K562 (cell line): ENCODE data around the gene SLC25A40. TPM values are rescaled to one million over a fixed set of nuclear protein-coding genes. Genes with fewer than 3 reads are reported as not detected.

Experiments used
- ATAC-seq: fragments of 200-7000 bp; cut with Tn5 transposase; 3 replicates; pipeline ENCODE4 v1.9.1; 2020; ENCODE audit warnings: moderate library complexity
- BruUV-seq: library from RNA; stranded (reverse); fragments of 400-500 nt; replicated peaks from 2 replicates; lab custom pipeline; 2021; lab: Mats Ljungman, UMichigan
- CTCF ChIA-PET: fragments of 300-600 bp; formaldehyde crosslinking; extraction: SDS; loops from one replicate; lab custom pipeline; 2021; ENCODE audit warnings: low intra/inter-chr PET ratio; lab: Yijun Ruan, JAX
- POLR2A ChIA-PET: fragments of 300-600, 350-650 bp; sonication (Branson Sonifier 250); formaldehyde crosslinking; extraction: SDS; loops from one replicate; lab custom pipeline; 2021; ENCODE audit warnings: antibody characterized with exemption, inconsistent platforms; lab: Yijun Ruan, JAX
- DNase-seq, 4 experiments: peaks; one replicate each; pipeline versions ENCODE4 v3.0.0 to v3.0.0-alpha.2; 2011 to 2018; ENCODE audit warnings: low spot score in 3 of 4, mixed read lengths in 3 of 4; ENCODE audit errors: extremely low read depth in 1 of 4
- FAIRE-seq: peaks from 2 replicates; lab custom pipeline; 2011; peaks lifted over from hg19 to GRCh38; lab: Jason Lieb, UNC
- H2AFZ ChIP-seq: 2 replicates; pipeline ENCODE4 v1.6.0; 2011; ENCODE audit warnings: low read depth, low read length, control low read depth, inconsistent platforms
- H3K27ac ChIP-seq: fragments of 200-600 bp; 3 replicates; pipeline ENCODE4 v1.8.0; 2011; ENCODE audit warnings: low read depth, mild to moderate bottlenecking, control low read depth, inconsistent platforms, low read length, moderate library complexity, mixed read lengths; ENCODE audit errors: extremely low read depth
- H3K27me3 ChIP-seq, 2 experiments: fragments of 300-600 bp in 1 of 2; 2 replicates in 1 of 2; 3 replicates in 1 of 2; pipeline versions ENCODE4 v1.6.0 to v1.8.0; 2011; ENCODE audit warnings: inconsistent platforms in 2 of 2, low read length in 2 of 2, mild to moderate bottlenecking in 1 of 2, mixed read lengths in 1 of 2, moderate library complexity in 1 of 2; ENCODE audit not compliant: control insufficient read depth in 2 of 2, insufficient read depth in 2 of 2
- H3K36me3 ChIP-seq: fragments of 300-600 bp; 3 replicates; pipeline ENCODE4 v1.8.0; 2011; ENCODE audit warnings: mild to moderate bottlenecking, low read length, inconsistent platforms; ENCODE audit not compliant: control insufficient read depth, insufficient read depth
- H3K4me1 ChIP-seq, 2 experiments: fragments of 200-600 bp in 1 of 2; replicated peaks in 1 of 2; 2 replicates in 1 of 2; 3 replicates in 1 of 2; pipeline versions ENCODE4 v1.5.1 to v1.8.0; 2011; ENCODE audit warnings: inconsistent platforms in 2 of 2, low read length in 2 of 2, mild to moderate bottlenecking in 1 of 2, mixed read lengths in 1 of 2, moderate library complexity in 1 of 2; ENCODE audit not compliant: control insufficient read depth in 2 of 2, insufficient read depth in 2 of 2
- H3K4me2 ChIP-seq: 2 replicates; pipeline ENCODE4 v1.6.1; 2011; ENCODE audit warnings: low read length, control low read depth, inconsistent platforms, mixed read lengths; ENCODE audit not compliant: insufficient read depth
- H3K4me3 ChIP-seq: fragments of 200-600 bp; sonication (generic), shearing (Covaris generic); 2 replicates; pipeline ENCODE4 v1.5.1; 2016; ENCODE audit warnings: control low read depth, inconsistent platforms
- H3K79me2 ChIP-seq: fragments of 200-600 bp; 3 replicates; pipeline ENCODE4 v1.8.0; 2011; ENCODE audit warnings: low read length, inconsistent platforms; ENCODE audit not compliant: control insufficient read depth, insufficient read depth
- H3K9ac ChIP-seq, 2 experiments: 2 replicates each; pipeline versions ENCODE4 v1.6.0 to v1.6.1; 2011; ENCODE audit warnings: low read depth in 2 of 2, low read length in 2 of 2, control low read depth in 1 of 2, inconsistent platforms in 1 of 2, mild to moderate bottlenecking in 1 of 2, mixed read lengths in 1 of 2; ENCODE audit not compliant: insufficient read depth in 1 of 2
- H3K9me1 ChIP-seq: one replicate; pipeline ENCODE4 v1.6.0; 2011; ENCODE audit warnings: inconsistent platforms, mild to moderate bottlenecking, low read length, moderate library complexity; ENCODE audit not compliant: control insufficient read depth, insufficient read depth
- H3K9me3 ChIP-seq: replicated peaks from 2 replicates; pipeline ENCODE4 v1.5.1; 2011; ENCODE audit warnings: low read depth, low read length, inconsistent platforms; ENCODE audit not compliant: control insufficient read depth, insufficient read depth
- H4K20me1 ChIP-seq: replicated peaks from 2 replicates; pipeline ENCODE4 v1.6.1; 2011; ENCODE audit warnings: low read length, inconsistent platforms, mixed read lengths; ENCODE audit not compliant: control insufficient read depth, insufficient read depth
- AFF4 ChIP-seq: sonication (generic); formaldehyde crosslinking; IDR thresholded peaks from 2 replicates; pipeline ENCODE4 v1.8.0; 2023; ENCODE audit warnings: mild to moderate bottlenecking, missing genetic modification reagents
- CBFA2T3 ChIP-seq: fragments of 450-650 bp; IDR thresholded peaks from 2 replicates; pipeline ENCODE4 v1.6.1; 2017
- CCAR2 ChIP-seq: fragments of 200-400 bp; formaldehyde crosslinking; IDR thresholded peaks from 2 replicates; pipeline ENCODE4 v1.6.1; 2017; ENCODE audit warnings: mild to moderate bottlenecking, low read depth, low read length
- CHAMP1 ChIP-seq: fragments of 450-650 bp; IDR thresholded peaks from 2 replicates; pipeline ENCODE4 v1.6.1; 2016; ENCODE audit warnings: mild to moderate bottlenecking
- ELK3 ChIP-seq: fragments of 450-650 bp; formaldehyde crosslinking; IDR thresholded peaks from 2 replicates; pipeline ENCODE4 v1.4.0; 2020; ENCODE audit warnings: mild to moderate bottlenecking
- HDAC3 ChIP-seq: fragments of 450-650 bp; IDR thresholded peaks from 2 replicates; pipeline ENCODE4 v1.6.1; 2018; ENCODE audit warnings: borderline replicate concordance, mild to moderate bottlenecking, moderate library complexity; ENCODE audit not compliant: partially characterized antibody
- HNRNPLL ChIP-seq: fragments of 200-400 bp; formaldehyde crosslinking; IDR thresholded peaks from 2 replicates; pipeline ENCODE4 v1.6.1; 2017; ENCODE audit warnings: low read length, low read depth, mild to moderate bottlenecking; ENCODE audit not compliant: poor library complexity, severe bottlenecking
- IFI16 ChIP-seq: fragments of 250-450 bp; sonication (Bioruptor Pico); IDR thresholded peaks from 2 replicates; pipeline ENCODE4 v2.1.2; 2022; ENCODE audit warnings: mild to moderate bottlenecking, inconsistent platforms
- MYBL2 ChIP-seq, 2 experiments: fragments of 450-650 bp in 1 of 2; sonication (generic) in 1 of 2; formaldehyde crosslinking in 1 of 2; IDR thresholded peaks; 2 replicates each; pipeline versions ENCODE4 v1.6.1 to v1.8.1; 2017 to 2022; ENCODE audit warnings: borderline replicate concordance in 1 of 2, inconsistent platforms in 1 of 2, low read depth in 1 of 2, mild to moderate bottlenecking in 1 of 2, missing genetic modification reagents in 1 of 2, moderate library complexity in 1 of 2
- NCOA6 ChIP-seq: fragments of 450-650 bp; IDR thresholded peaks from 2 replicates; pipeline ENCODE4 v1.6.1; 2017; ENCODE audit warnings: mild to moderate bottlenecking
- SAFB2 ChIP-seq: fragments of 200-400 bp; formaldehyde crosslinking; IDR thresholded peaks from 2 replicates; pipeline ENCODE4 v1.6.1; 2018; ENCODE audit warnings: borderline replicate concordance, low read length, low read depth, moderate library complexity; ENCODE audit not compliant: severe bottlenecking
- SUPT5H ChIP-seq: fragments of 450-650 bp; IDR thresholded peaks from 2 replicates; pipeline ENCODE4 v1.6.1; 2016
- ZEB2 ChIP-seq: fragments of 450-650 bp; IDR thresholded peaks from 2 replicates; pipeline ENCODE4 v1.6.1; 2016
- ZNF324 ChIP-seq: fragments of 250-450 bp; sonication (Bioruptor Pico); IDR thresholded peaks from 2 replicates; pipeline ENCODE4 v1.4.0; 2020; ENCODE audit warnings: mild to moderate bottlenecking
- WGBS: fragments of 100-300 bp; shearing (Covaris generic); methylation state at CpG from one replicate; pipeline ENCODE4 v1.1.6; 2016; ENCODE audit warnings: low coverage, mixed read lengths; ENCODE audit not compliant: insufficient coverage; ENCODE audit errors: missing lambda C conversion rate; 5-methylcytosine and 5-hydroxymethylcytosine counted together
- in situ Hi-C: fragments of 300-500 bp; cut with MboI; formaldehyde crosslinking; loops from 4 replicates; pipeline ENCODE4 v1.15.0; 2018; ENCODE audit warnings: inconsistent platforms, mixed read lengths
- intact Hi-C: fragments of 100-400 bp; cut with micrococcal nuclease; formaldehyde crosslinking; loops from 2 replicates; pipeline ENCODE4 v1.14.2; 2022
- polyA plus RNA-seq, 8 experiments: library from polyadenylated mRNA; depleted of rRNA in 4 of 8; stranded (reverse) in 5 of 8; unstranded in 3 of 8; fragments of >200 nt; fragmentation: Nextera tagmentation in 2 of 8; fragmentation: Illumina TruSeq in 1 of 8; extraction: Ambion mirVana in 2 of 8; extraction: Trizol in 1 of 8; gene quantifications; 2 replicates each; pipeline versions ENCODE4 v1.2.1 to v1.2.3, GENCODE V29; 2011 to 2014; ENCODE audit warnings: inconsistent platforms in 1 of 8, missing spikeins in 1 of 8
- total RNA-seq, 7 experiments: library from RNA; depleted of rRNA in 6 of 7; stranded (reverse); fragments of >200 nt in 6 of 7; fragmentation: Illumina TruSeq in 2 of 7; extraction: Trizol in 2 of 7; gene quantifications; 2 replicates each; pipeline versions ENCODE4 v1.2.1 to v1.2.3, GENCODE V29; 2011 to 2021; ENCODE audit warnings: low replicate concordance in 1 of 7
- TF ChIP-seq, protein P1 (sequence below), 3 experiments: fragments of 200-800 bp in 1 of 3; sonication (Bioruptor generic) in 1 of 3; sonication (generic) in 1 of 3; formaldehyde crosslinking in 1 of 3; IDR thresholded peaks; 2 replicates each; pipeline versions ENCODE4 v1.6.1 to v1.8.0; 2016 to 2022; ENCODE audit warnings: mild to moderate bottlenecking in 2 of 3, missing compliant biosample characterization in 2 of 3, missing genetic modification characterization in 2 of 3, missing genetic modification reagents in 1 of 3

SLC25A40 gene
- total and polyA plus RNA-seq, 9 of the 15 experiments (the other 6 are each of a cell fraction or from before 2014, with no cell fraction given): 6.7 to 44.0 (median 26.5) TPM

GRCh38 chr7:87810726-87811125 is 65.4 kb downstream of the SLC25A40 start:
- no peak overlapping the region for H3K27ac ChIP-seq
- CTCF ChIA-PET: no interaction called here
- no peak overlapping the region for H3K4me3 ChIP-seq
- no peak overlapping the region for H3K9ac ChIP-seq
- no peaks in the 10 kb centered on the region for H3K79me2 ChIP-seq
- intact Hi-C loops: no loop called here
- 2% methylated on average over 2 of the region's 2 CpGs for WGBS
- H2AFZ ChIP-seq: no peak overlapping the region
- in situ Hi-C loops: no loop called here
- no peaks in the 10 kb centered on the region for H3K9me1 ChIP-seq
- POLR2A ChIA-PET: no interaction called here
- no peak overlapping the region for H3K4me2 ChIP-seq
- ATAC-seq: no peak
- DNase-seq: no peak
- no TSS peak for BruUV-seq
- no peak for FAIRE-seq
- H3K36me3 ChIP-seq: no peaks in the 10 kb centered on the region
- H3K4me1 ChIP-seq: no peaks in the 10 kb centered on the region
- no peaks in the 10 kb centered on the region for H3K9me3 ChIP-seq
- peaks cover 0 to 9% of the 10 kb centered on the region in 2 experiments; a peak in 2 of 5 replicates for H3K27me3 ChIP-seq
- H4K20me1 ChIP-seq: no peaks in the 10 kb centered on the region
- TF ChIP-seq CHAMP1 (no peak), AFF4 (CRISPR knock-in tag) (no peak), HDAC3 (no peak), MYBL2 (IDR thresholded peaks at IDR 0.05; ENCODE audit: low read depth) (no peak), MYBL2 (CRISPR knock-in tag; IDR thresholded peaks at IDR 0.05; ENCODE audit: borderline replicate concordance) (no peak), CBFA2T3 (no peak), CCAR2 (no peak), SAFB2 (no peak), ZNF324 (CRISPR knock-in tag) (no peak), IFI16 (CRISPR knock-in tag) (no peak), SUPT5H (no peak), HNRNPLL (no peak), NCOA6 (no peak), ELK3 (CRISPR knock-in tag) (no peak), ZEB2 (no peak)
- TF ChIP-seq, protein P1, sequence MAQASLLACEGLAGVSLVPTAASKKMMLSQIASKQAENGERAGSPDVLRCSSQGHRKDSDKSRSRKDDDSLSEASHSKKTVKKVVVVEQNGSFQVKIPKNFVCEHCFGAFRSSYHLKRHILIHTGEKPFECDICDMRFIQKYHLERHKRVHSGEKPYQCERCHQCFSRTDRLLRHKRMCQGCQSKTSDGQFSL (CRISPR knock-in tag; IDR thresholded peaks at IDR 0.05): no peak
- TF ChIP-seq, protein P1 (tag; IDR thresholded peaks at IDR 0.05): no peak
